ENCODE data around the gene MYO10. TPM values are rescaled to one million over a fixed set of nuclear protein-coding genes. Genes with fewer than 3 reads are reported as not detected.

The MYO10 gene
- total and polyA plus RNA-seq, 9 donors: 10.8 to 35.8 (median 16.3) TPM

DNA sequence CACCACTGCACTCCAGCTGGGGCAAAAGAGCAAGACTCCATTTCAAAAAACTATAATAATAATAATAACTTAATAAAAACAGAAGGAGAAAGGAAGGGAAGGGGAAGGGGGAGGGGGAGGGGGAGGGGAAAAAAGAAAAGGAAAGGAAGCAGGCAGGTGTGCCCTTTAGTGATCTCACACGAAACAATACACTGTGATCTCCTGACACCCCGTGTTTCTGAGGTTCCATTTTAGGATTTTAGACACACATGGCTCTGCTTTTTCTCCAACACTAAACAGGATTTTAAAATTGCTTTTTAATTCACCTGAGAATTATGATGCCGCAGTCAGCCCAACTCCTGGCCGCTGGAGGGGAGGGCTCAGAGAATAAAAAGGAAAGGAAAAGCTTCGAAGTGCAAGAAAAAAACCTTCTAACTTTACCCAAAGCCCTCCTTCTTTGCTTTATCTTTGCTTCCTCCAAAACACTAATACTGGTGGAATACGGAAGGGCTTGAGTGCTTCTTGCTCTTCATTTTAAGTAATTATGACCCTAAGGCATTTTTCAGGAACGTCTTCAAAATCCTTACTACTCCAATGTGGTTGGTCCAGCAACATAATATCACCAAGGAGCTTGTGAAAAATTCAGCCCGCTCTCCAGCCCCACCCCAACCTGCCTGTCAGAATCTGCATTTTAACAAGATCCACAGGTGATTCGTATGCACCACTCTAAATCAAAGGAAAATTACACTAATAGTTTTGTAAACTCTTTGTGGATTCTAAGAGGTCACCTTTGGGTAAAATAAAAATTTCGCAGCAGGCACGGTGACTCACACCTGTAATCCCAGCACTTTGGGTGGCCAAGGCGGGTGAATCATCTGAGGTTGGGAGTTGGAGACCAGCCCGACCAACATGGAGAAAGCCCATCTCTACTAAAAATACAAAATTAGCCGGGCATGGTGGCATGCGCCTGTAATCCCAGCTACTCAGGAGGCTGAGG is 66.0 kb downstream of the MYO10 start:
- Histone ChIP-seq H3K27ac (no peak overlapping the region), H3K36me3 (no peaks in the 10 kb centered on the region), H3K9me3 (no peaks in the 10 kb centered on the region), H3K4me1 (ENCODE audit: insufficient read depth) (peaks cover 13% of the 10 kb centered on the region), H3K27me3 (no peaks in the 10 kb centered on the region), H3K4me3 (no peak overlapping the region)
- WGBS, 3 donors: 89 to 92% (median 91%) methylated on average over 15 of the region's 15 CpGs
- TF ChIP-seq, protein P1, sequence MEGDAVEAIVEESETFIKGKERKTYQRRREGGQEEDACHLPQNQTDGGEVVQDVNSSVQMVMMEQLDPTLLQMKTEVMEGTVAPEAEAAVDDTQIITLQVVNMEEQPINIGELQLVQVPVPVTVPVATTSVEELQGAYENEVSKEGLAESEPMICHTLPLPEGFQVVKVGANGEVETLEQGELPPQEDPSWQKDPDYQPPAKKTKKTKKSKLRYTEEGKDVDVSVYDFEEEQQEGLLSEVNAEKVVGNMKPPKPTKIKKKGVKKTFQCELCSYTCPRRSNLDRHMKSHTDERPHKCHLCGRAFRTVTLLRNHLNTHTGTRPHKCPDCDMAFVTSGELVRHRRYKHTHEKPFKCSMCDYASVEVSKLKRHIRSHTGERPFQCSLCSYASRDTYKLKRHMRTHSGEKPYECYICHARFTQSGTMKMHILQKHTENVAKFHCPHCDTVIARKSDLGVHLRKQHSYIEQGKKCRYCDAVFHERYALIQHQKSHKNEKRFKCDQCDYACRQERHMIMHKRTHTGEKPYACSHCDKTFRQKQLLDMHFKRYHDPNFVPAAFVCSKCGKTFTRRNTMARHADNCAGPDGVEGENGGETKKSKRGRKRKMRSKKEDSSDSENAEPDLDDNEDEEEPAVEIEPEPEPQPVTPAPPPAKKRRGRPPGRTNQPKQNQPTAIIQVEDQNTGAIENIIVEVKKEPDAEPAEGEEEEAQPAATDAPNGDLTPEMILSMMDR (IDR thresholded peaks at IDR 0.05): no peak
- TF ChIP-seq POLR2A (IDR thresholded peaks at IDR 0.05) (no peak), EP300 (IDR thresholded peaks at IDR 0.05) (no peak)
- no peak for DNase-seq
- intact Hi-C loops (cut with DNase I): no loop called here

DNA sequence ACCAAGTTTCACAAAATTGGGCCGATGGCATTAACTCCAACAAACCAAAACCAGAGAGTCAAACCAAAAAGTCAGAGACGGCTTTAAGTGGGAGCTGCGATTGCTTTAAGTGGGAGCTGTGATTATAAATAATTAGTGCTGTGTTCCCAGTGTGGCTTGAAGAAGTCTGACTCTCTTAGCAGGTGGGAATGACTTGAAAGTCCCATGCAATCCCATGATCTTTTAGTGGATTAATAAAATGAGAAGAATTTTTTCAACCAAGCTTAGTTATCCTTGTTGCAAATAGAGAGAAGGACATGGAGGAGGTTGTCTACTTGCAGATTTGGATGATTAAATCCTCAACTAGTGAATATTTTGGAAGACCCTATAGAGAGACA is 68.5 kb downstream of the MYO10 start:
- no peaks in the 10 kb centered on the region for H3K9me3 ChIP-seq
- no peak for DNase-seq
- intact Hi-C loops (cut with DNase I): no loop called here
- no peaks in the 10 kb centered on the region for H3K36me3 ChIP-seq
- no peak overlapping the region for H3K27ac ChIP-seq
- TF ChIP-seq, protein P1 (IDR thresholded peaks at IDR 0.05): no peak
- H3K4me1 ChIP-seq (ENCODE audit: insufficient read depth): peaks cover 24% of the 10 kb centered on the region
- no peaks in the 10 kb centered on the region for H3K27me3 ChIP-seq
- H3K4me3 ChIP-seq: no peak overlapping the region
- 86 to 93% (median 89%) methylated on average over 3 of the region's 3 CpGs for WGBS, 3 donors

DNA sequence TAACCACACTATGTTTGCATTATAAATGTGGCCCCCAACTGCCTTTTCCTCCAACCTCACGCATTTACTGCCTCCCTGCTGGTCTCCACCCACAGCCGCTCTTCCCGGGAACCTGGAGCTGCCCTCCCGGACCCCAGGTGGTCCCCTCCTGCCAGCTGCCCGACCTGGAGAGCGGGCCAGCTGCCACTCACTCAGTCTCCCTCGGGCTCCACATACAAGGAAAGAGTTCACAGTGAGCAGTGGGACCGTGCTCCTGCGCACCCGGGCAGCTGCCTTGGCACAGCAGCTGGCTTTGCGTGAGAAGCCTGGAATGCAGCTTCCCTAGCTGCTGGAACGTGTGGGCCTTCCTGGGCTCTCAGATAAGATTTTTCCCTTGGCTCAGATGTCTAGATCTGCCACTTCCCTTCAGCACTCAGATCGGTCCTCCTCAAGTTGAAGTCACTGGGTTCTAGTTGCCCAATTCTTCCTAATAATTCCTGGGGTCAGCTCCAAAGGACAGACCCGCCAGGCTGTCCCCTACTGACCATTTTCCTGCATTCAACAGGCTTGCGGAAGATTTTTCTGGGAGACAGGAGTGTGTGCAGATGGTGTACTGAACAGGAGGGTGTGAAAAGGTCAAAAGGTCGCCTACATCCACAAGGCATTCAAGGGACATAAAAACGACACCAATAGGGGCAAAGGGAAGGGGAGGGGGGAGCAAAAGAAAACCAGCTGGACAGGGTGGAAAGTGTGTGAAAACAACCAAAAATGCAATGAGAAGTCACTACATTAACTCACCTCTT is 69.1 kb downstream of the MYO10 start:
- no peak for DNase-seq
- Histone ChIP-seq H3K27ac (no peak overlapping the region), H3K4me3 (no peak overlapping the region), H3K9me3 (no peaks in the 10 kb centered on the region), H3K27me3 (no peaks in the 10 kb centered on the region), H3K4me1 (ENCODE audit: insufficient read depth) (peaks cover 23% of the 10 kb centered on the region), H3K36me3 (no peaks in the 10 kb centered on the region)
- TF ChIP-seq, protein P1 (IDR thresholded peaks at IDR 0.05): no peak
- intact Hi-C loops (cut with DNase I): no loop called here
- WGBS, 3 donors: 66 to 77% (median 68%) methylated on average over 17 of the region's 17 CpGs

DNA sequence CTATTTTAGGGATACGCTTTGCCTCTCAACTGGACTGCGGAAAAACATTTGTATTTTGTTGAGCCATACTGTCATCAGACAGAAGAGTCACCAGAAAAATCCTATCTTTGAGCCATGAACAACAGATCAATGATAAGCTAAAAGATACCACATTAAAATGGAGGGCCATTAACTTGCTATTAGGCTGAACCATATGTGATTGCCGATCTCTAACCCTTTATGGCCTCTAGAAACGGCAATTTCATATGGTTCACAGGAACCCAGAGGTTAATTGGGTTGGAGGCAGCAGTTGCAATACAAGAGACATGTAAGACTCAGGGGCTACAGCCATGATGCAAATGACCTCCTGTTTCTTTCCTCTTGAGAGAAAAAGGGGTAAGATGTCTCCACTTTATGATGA is 69.8 kb downstream of the MYO10 start:
- DNase-seq: no peak
- TF ChIP-seq, protein P1 (IDR thresholded peaks at IDR 0.05): no peak
- TF ChIP-seq POLR2A (IDR thresholded peaks at IDR 0.05) (no peak), EP300 (IDR thresholded peaks at IDR 0.05) (no peak)
- H3K4me3 ChIP-seq: no peak overlapping the region
- no peaks in the 10 kb centered on the region for H3K27me3 ChIP-seq
- peaks cover 18% of the 10 kb centered on the region for H3K4me1 ChIP-seq (ENCODE audit: insufficient read depth)
- no peak overlapping the region for H3K27ac ChIP-seq
- no peaks in the 10 kb centered on the region for H3K36me3 ChIP-seq
- H3K9me3 ChIP-seq: no peaks in the 10 kb centered on the region
- WGBS, 3 donors: 88 to 97% (median 90%) methylated on average over 4 of the region's 4 CpGs
- intact Hi-C loops (cut with DNase I): no loop called here
